OCI-LY3 (cell line): ENCODE measurements around the gene CYP4F3.

Experiments
- CTCF ChIP-seq: fragments of 200-600, 300-600 bp; sonication (generic); IDR thresholded peaks from 2 replicates; pipeline ENCODE4 v1.5.1; 2014; ENCODE audit warnings: antibody characterized with exemption, low read length, low read depth
- EZH2phosphoT487 ChIP-seq: fragments of 200-600 bp; shearing (Covaris generic); IDR thresholded peaks from 2 replicates; pipeline ENCODE4 v1.6.1; 2018; ENCODE audit warnings: antibody characterized with exemption, mixed run types, low read depth

GRCh38 chr19:15666883-15667282 lies 26.2 kb downstream of the CYP4F3 start:
- no peak for TF ChIP-seq CTCF
- no peak for TF ChIP-seq EZH2phosphoT487
